Measurements from ENCODE around the gene HYDIN. TPM values are rescaled to one million over a fixed set of nuclear protein-coding genes. Genes with fewer than 3 reads are reported as not detected.
"Not testable (repeated sequence)": the region's sequence is repeated elsewhere in the genome, so short reads cannot be mapped to it uniquely, and the experiment has no call there.

Gene HYDIN
- total RNA-seq, 1 donor from 2014 or later = 4.0 TPM

DNA sequence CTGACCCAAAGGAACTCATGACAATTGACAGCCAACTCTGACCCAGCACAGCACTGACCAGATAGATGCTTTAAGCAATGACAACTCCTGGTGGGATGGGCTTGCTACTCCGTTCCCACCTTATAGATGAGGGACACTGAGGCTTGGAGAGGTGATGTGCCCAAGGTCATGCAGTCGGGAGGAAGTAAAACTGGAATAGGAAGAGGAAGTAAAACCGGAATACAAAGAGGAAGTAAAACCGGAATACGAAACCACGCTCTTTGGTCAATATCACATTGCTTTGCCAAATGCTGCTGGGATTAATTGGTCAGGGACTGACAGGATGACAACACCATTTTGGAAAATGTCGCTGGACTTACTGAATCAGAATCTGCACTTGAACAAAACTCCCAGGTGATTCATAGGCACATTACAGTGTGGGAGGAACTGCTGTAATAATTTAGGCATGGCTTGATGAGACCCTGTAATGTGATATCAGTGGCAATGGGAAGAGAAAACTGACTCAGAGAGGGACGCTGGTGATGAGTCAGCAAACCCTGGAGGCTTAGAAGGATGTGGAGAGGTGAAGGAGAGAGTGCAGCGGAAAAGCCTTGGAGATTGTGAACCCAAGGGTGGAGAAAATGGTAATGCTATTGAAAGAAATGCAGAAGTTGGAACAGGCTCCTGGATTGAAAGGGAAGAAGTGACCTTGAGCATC is 243.4 kb downstream of the HYDIN start:
- DNase-seq = not testable (repeated sequence)

DNA sequence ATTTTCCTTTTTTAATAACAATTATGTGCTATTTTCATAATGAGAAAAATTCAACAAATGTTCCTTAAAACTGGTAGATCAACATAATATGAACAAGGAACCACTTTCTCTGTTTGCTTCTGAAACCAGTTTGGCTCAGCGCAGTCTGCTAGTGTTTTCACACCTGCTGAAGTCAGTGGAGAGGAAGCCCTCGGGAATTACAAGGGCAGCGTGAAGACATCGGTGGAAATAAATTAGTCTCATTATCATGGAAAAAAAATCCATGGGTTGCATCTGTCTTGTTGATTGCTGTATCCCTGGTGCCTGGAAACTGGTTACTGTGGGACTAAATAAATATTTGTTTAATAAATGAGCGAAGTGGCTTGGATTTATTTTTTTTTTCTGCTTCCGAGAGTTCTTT is 245.8 kb downstream of the HYDIN start:
- DNase-seq = not testable (repeated sequence)

DNA sequence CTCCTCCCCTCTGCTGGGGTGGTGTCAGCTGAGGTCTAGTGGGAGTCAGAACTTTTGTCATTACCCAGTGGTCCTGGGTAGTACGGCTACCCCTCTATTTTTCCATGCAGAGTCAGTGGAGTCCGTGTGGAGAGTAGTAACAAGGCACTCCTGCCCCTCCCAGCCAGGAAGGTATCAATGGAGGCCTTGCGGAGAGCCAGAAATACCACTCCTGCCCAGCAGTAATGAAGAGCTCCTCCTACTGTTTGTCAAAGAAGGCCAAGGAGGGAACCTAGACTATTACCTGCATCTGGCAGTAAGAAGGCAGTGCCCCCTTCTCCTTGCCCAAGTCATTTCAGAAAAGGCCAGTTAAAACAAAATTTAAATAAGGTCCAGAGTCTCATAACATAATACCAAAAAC is 262.2 kb downstream of the HYDIN start:
- DNase-seq = not testable (repeated sequence)

DNA sequence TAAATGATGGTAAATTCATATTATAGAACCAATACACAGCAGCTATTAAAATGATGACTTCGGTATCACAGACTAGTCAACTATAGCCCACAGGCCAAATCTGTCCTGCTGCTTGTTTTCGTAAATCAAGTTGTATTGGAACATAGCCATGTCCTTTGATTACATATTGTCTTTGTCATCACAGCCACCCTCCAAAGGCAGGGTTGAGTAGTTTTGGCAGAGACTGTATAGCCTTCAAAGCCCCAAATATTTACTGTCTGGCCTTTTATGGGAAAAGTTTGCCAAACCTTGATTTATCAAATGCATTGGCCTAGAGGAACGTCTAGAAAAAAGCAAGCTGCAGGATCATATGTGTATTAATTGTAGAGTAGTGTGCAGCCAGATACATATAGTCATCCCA is 270.4 kb downstream of the HYDIN start:
- DNase-seq = not testable (repeated sequence)

DNA sequence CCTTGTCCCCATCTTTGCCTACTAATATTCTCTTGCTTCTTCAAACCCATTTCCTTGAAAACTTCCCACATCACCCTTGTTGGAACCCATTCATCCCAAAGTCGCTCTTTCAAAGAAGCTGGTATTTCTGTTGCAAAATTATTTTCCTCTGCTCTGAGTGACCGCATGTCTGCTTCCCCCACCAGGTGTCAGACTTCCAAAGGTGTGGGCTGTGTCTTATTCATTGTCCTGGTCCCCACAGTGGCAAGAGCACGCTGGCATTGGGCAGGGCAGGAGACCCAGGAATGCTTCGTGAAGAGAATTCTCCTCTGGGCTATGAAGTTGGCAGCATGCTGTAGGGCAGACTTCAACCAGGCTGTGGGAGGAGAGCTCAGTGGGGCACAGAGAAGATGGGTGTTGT is 275.6 kb downstream of the HYDIN start:
- DNase-seq = not testable (repeated sequence)

DNA sequence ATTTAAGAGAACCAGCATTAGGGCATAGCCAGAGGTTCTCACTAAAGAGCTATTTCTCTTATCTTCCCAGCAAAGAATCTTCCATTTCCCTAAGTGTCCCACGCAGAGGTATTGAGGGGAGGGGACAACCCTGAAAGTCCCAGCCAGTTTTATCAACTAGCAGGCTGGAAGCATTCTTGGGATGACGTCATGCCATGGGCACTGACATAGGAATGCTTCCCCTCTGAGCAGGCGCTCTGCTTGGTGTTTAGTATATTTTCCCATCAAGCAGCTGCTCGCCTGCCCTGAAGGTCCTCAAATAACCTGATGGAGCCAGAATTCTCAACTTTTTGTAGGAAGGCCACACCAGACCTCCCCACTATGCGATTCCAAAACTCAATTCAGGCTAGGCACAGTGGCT is 276.7 kb downstream of the HYDIN start:
- DNase-seq = not testable (repeated sequence)

DNA sequence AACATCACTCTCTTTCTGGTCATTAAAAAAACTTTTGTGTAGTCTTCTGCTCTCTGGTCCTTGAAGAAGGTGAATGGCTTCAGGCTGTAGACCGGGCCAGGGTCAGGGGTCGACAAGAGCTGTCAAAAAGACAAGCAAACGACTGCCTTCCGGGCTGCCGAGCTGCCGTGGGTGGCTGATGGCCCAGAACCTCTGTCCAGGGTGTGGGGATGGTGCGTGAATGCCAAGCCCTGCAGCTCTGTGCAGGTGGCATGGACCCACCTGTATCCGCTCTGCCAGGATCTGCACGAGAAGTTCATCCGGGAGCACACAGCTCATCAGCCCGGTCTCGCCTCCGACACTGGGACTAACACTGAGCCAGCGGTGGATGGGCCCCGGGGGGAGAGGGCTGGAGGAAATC is 287.0 kb downstream of the HYDIN start:
- DNase-seq = not testable (repeated sequence)

DNA sequence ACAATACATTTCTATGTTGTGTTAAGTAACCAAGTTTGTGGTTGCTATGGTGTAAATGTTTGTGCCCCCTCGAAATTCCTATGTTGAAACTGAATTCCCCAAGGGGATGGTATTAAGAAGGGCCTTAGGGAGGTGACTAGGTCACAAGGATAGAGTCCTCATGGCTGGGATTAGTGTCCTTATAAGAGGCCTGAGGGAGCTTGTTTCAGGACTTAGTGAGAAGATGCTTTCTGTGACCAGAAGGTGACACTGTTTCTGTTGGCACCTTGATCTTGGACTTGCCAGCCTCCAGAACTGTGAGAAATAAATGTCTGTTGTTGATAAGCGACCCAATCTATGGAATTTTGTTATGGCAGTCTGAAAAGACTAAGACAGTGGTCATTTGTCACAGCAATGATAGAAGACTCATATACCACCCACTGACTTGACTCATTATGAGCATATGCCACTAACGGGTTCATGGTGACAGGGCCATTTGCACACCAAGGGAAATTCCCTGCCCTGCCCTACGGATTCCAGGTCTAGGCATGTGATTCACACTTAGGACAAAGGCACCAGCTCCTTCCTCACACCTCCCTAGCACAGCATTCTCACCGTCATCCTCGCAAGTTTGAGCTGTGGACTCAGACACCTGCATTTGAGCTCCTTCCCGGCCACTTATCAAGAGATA is 290.7 kb downstream of the HYDIN start:
- not testable (repeated sequence) for DNase-seq

DNA sequence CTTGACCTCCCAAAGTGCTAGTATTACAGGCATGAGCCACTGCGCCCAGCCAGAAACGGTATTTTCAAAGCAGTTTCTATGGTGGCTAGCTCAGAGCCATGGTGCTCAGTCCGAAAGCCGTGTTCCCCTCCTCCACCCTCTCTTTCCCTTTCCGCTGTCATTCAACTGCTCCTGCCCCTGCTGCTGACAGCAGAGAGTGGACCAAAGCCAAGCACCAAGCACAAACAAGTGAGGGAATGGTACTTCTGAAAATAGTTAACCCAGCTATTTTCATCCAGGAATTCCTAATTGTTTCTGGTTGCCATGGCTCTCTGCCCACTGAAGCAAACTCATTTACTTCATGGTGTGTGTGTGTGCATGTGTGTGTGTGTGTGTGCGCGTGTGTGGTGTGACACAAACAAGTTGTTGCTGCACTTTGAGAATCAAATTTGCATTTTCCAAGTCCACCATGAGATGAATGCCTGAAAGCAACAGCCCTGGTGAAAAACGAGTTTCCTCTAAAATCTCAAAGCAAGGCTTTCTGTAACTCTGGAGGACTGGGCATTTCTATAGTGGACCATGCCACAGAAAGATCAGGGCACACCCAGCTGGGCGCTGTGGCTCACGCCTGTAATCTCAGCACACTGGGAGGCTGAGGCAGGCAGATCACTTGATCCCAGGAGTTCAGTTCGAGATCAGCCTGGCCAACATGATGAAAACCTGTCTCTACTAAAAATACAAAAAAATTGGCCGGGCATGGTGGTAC is 293.6 kb downstream of the HYDIN start:
- DNase-seq = not testable (repeated sequence)

DNA sequence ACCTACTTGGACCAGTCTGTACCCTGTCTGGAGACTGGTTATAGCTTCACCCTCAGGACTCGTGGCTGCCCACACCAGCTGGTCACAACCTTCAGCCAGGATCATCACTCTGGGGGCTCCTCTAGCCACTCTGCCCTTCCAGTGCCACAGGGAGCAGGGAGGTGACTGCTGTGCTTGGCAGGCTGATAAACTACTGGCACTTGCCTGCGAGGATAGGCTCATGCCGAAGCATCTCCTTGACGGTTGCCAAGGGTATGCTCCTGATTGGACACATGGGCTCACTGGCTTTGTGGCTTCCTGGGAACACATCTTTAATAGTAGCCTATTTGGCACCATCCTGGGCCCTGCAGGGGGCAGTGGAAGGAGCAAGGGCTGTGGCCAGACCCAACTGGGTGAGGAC is 295.2 kb downstream of the HYDIN start:
- not testable (repeated sequence) for DNase-seq

DNA sequence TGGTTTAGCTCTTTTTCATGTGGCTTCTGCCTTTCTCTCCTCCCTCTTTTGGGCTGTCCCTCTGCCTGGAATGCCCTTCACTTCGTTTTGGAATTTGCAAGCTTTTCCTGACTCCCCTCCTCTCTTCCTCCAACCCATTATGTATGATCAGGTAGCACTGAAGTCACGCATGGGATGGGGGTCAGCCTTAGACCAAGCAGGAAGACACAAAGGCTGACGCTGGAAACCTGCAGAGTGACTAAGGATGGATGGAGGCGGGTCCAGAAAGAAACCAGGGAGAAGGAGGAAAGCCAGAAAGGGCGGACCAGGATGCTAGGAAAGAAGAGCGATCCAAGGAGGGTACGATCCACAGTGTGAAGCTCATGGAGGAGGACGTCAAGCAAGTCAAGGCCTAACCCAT is 296.8 kb downstream of the HYDIN start:
- not testable (repeated sequence) for DNase-seq

DNA sequence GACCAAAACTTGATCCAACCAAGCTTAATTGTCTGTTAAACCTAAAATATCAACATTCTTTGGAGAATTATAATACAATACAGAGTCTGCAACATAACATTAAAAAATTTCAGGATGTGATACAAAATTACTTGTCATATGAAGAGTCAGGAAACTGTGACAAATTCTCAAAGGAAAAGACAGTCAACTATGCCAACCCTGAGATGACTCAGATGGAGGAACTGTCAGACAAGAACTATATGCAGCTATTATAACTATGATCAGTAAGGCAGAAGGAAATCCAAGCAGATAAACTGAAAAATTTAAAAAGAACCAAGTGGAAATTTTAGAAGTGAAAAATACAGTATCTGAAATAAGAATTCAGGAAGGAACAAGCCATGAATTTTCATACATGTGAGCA is 299.8 kb downstream of the HYDIN start:
- not testable (repeated sequence) for DNase-seq

DNA sequence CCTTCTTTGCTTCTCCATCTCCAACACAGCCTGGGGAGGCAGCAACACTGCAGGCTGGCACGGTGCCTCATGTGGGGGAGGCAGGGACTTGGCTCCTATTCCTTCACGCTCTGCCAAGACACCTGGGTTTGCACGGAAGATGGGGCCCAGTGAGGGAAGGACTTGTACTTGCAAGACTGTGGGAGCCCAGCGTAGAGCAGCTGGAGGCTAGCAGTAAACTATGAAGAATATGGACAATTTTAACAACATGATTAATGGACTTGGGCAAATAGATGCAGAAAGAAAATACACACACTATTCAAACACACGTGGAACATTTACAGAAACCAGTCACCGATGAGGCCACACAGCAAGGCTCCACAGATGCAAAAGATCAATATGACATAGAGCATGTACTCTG is 308.4 kb downstream of the HYDIN start:
- not testable (repeated sequence) for DNase-seq

DNA sequence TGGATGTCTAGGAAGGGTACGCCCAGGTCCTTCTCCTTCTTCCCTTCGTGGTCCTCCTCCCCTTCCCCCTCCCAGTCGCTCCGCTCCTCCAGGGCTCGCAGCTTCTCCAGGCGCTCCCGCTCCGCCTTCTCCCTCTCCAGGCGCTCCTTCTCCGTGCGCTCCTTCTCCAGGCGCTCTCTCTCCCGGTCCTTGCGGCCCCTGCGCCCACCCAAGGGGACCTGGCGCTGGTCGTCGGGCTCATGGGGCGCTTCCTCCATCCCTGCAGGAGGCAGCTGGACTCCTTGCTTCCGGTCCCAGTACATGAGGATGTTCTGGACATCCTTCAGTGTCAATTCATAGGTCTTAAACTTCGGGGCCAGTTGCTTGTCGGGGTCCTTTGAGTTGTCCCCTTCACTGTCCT is 309.9 kb downstream of the HYDIN start:
- DNase-seq = not testable (repeated sequence)

DNA sequence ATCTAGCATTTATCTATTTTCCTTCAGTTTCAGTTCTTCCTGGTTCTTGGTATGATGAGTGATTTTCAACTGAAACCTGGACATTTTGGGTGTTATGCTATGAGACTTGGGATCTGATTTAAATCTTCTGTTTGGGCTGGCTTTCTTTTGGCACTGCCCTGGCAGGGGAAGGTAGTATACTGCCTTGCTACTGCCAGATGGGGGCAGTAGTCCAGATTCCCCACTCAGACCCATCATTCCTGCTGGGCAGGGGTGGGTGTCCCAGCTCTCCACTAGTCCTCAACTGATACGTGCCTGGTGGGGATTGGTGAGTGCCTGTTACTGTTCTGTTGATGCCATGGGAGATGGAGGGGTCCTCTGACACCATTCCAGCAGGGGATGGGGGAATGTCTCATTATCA is 342.3 kb downstream of the HYDIN start:
- not testable (repeated sequence) for DNase-seq

DNA sequence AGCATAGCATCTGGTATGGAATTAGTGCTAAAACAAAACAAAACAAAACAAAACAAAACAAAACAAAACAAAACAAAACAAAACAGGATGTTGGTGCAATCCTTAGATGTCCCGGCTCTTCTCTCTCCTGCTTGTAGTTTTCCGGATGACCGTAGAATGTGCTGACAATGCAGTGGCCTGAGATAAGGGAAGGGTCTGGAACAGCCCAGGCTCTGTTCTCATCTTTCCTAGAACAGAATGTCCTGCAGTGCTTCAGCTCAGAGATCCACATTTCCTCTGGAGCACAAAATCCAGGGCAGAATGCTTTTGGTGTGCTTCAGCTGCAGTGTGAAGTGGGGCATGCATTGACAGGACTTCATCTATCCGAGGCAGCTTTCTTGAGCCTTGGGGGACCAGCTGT is 345.9 kb downstream of the HYDIN start:
- DNase-seq = not testable (repeated sequence)

DNA sequence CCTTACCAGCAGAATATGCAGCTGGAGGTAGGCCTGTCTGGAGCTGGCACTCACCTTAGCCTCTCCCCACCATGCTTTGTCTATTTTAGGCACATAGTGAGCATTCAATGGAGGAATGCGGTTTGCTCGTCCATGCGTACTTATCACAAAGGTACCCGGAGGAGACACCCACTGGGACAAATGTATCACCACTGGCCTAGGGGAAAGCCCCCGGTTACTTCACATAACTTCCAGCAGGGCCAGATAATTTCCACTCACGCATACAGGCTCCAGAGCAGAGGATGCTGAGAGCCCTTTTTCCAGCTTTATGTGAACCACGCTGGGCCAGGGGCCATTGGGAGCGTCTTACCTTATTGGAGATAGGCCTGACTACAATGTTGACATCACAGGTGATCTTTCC is 348.2 kb downstream of the HYDIN start:
- DNase-seq = not testable (repeated sequence)

DNA sequence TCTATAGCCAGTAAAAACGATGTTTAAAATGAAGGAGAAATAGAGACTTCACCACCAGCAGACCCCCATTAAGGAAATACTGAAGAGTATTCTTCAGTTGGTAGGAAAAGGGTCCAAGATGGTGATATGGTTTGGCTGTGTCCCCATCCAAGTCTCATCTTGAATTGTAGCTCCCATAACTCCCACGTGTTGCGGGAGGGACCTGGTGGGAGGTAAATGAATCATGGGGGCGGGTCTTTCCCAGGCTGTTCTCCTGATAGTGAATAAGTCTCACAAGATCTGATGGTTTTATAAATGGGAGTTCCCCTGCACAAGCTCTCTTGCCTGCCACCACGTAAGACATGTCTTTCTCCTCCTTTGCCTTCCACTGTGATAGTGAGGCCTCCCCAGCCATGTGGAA is 352.6 kb downstream of the HYDIN start:
- not testable (repeated sequence) for DNase-seq

DNA sequence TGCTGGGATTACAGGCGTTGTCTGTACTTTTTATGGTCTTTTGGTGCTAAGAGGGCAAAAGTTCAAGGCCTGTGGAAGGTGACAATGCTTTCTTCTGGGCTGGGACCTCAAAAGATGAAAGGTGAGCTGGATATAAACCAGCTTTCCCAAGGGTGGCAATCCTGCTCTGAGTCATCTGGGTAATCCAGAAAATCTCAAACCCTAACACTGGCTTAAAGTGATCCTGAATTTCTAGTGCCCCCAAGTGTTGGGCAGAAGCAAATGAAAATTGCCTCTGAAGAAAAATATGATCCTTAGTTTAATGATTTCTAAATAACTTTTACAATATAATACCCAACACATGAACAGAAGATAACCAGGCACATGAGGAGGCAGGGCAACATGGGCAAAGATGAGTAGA is 354.1 kb downstream of the HYDIN start:
- DNase-seq = not testable (repeated sequence)

DNA sequence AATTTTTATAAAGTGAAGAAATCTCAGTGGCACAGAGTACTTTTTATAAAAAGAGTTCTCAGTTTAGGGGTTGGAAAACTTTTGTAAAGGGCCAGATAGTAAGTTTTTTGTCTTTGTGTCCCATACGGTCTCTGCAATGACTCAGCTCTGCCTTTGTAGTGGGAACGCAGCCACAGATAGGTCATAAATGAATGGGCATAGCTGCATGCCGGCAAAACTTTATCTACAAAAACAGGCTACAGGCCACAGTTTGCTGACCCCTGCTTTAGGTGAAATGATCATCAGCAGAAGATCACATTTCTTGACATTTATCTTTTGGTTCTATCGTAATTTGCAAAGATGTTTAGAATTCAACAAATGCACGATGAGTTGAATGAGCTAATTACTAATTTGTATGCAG is 365.8 kb downstream of the HYDIN start:
- DNase-seq = not testable (repeated sequence)

DNA sequence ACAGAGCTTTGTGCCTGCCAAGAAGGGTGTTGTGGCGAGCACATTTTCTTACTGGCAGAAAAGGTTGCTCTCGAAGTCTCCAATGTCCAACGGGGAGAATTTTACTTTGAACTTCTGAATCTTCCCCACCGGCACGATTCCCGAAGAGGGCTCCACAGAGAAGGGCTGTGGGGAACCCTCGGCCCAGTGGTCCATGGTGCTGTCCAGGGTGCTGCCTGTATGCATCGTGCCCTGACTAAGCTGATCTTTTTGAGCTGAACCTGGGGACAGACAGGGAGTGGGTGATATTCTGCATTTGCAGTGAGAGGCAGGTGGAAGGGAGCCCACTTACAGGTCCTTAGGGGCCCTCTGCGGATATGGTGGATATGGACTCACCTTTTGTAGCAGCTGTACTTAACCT is 368.5 kb downstream of the HYDIN start:
- DNase-seq = not testable (repeated sequence)

DNA sequence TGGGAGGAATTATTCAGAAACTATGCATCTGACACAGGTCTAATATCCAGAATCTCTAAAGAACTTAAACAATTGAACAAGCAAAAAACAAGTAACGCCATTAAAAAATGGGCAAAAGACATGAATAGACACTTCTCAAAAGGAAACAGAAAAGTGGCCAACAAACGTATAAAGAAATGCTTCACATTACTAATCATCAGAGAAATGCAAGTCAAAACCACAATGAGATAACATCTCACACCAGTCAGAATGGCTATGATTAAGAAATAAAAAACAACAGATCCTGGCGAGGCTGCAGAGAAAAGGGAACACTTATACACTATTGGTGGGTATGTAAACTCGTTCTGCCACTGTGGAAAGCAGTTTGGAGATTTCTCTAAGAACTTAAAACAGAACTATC is 379.2 kb downstream of the HYDIN start:
- DNase-seq = not testable (repeated sequence)

DNA sequence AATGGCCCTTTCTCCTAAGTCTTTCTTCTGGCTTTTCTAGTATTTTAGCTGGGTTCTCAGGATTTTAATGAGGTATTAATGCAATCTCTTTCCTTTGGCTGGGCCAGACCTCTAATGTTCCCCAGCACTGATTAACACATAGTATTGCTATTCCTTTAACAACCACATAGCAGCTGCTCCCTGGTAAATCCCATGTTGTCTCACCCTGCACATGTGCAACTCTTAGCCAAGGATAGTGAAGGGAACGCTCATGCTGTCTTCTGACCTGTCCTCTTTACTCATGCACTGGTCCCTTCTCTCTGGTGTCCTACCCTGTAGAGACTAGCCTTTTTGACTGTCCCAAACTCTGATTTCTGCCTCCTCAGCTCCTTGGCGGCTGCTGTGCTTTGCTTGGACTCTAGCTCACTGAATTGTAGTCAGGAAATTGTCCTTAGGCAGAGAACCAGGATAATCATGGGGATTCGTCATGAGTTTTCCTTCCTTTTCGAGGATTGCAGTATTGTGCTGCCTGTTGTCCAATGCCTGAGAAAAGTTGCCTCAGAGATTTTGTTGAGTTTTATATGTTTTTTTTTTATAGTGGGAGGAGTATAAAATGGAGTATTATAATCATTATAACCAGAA is 406.9 kb downstream of the HYDIN start:
- not testable (repeated sequence) for DNase-seq

Data from skin of body (tissue), 2 donors.